Left lung (tissue), 10 donors: ENCODE data around the gene APOF. TPM values are rescaled to one million over a fixed set of nuclear protein-coding genes. Genes with fewer than 3 reads are reported as not detected.
"Not testable (repeated sequence)": the region's sequence is repeated elsewhere in the genome, so short reads cannot be mapped to it uniquely, and the experiment has no call there.

ENCODE experiments used
- ATAC-seq: fragments of 200-7000 bp; cut with Tn5 transposase; one replicate; pipeline ENCODE4 v1.9.1; 2020; ENCODE audit warnings: moderate library complexity
- DNase-seq, 4 donors: peaks; one replicate each; pipeline ENCODE4 v3.0.0-alpha.2; 2013 to 2020
- H3K27ac ChIP-seq, 2 donors: fragments of 200-600 bp; sonication (generic) in 1 of 2; one replicate each; pipeline versions ENCODE4 v1.5.0 to v1.8.0; 2020 to 2021
- H3K27me3 ChIP-seq, 2 donors: fragments of 200-600 bp; sonication (generic) in 1 of 2; one replicate each; pipeline versions ENCODE4 v1.5.0 to v1.8.0; 2020 to 2021
- H3K36me3 ChIP-seq, 2 donors: fragments of 200-600 bp; sonication (generic) in 1 of 2; one replicate each; pipeline versions ENCODE4 v1.5.0 to v1.8.0; 2020 to 2021
- H3K4me1 ChIP-seq, 2 donors: fragments of 200-600 bp; one replicate each; pipeline ENCODE4 v1.8.0; 2021
- H3K4me3 ChIP-seq, 2 donors: fragments of 200-600 bp; sonication (generic) in 1 of 2; one replicate each; pipeline versions ENCODE4 v1.5.0 to v1.8.0; 2020 to 2021; ENCODE audit warnings: mild to moderate bottlenecking in 1 of 2
- H3K9me3 ChIP-seq, 2 donors: fragments of 200-600 bp; sonication (generic) in 1 of 2; one replicate each; pipeline versions ENCODE4 v1.5.0 to v1.8.0; 2020 to 2021
- CTCF ChIP-seq, 2 donors: fragments of 200-600 bp; sonication (generic) in 1 of 2; IDR thresholded peaks; one replicate each; pipeline versions ENCODE4 v1.5.0 to v1.8.0; 2021; ENCODE audit warnings: antibody characterized with exemption in 2 of 2
- intact Hi-C, 2 donors: fragments of 100-400 bp; cut with DNase I; formaldehyde crosslinking; loops; one replicate each; pipeline versions ENCODE4 v1.11.2 to v1.14.2; 2022
- polyA plus RNA-seq, 6 donors: library from polyadenylated mRNA; unstranded; fragments of 120-200 nt; gene quantifications; one replicate each; pipeline ENCODE4 v1.2.1, GENCODE V29; 2013; ENCODE audit not compliant: insufficient read length in 6 of 6
- total RNA-seq, 2 donors: library from RNA; stranded (reverse); fragmentation: NEBNext Ultra II Directional; extraction: Animal tissue kit (Norgen Biotek cat#: 25700); gene quantifications; one replicate each; pipeline ENCODE4 v1.2.1, GENCODE V29; 2021
- donor health status: DM: no; HTN: yes; CAD: no.
- donor health status: DM: no; HTN: no; CAD: no.

The APOF gene
- total and polyA plus RNA-seq, 8 donors: 0.13 to 0.18 (median 0.13) TPM; not detected in 5

DNA sequence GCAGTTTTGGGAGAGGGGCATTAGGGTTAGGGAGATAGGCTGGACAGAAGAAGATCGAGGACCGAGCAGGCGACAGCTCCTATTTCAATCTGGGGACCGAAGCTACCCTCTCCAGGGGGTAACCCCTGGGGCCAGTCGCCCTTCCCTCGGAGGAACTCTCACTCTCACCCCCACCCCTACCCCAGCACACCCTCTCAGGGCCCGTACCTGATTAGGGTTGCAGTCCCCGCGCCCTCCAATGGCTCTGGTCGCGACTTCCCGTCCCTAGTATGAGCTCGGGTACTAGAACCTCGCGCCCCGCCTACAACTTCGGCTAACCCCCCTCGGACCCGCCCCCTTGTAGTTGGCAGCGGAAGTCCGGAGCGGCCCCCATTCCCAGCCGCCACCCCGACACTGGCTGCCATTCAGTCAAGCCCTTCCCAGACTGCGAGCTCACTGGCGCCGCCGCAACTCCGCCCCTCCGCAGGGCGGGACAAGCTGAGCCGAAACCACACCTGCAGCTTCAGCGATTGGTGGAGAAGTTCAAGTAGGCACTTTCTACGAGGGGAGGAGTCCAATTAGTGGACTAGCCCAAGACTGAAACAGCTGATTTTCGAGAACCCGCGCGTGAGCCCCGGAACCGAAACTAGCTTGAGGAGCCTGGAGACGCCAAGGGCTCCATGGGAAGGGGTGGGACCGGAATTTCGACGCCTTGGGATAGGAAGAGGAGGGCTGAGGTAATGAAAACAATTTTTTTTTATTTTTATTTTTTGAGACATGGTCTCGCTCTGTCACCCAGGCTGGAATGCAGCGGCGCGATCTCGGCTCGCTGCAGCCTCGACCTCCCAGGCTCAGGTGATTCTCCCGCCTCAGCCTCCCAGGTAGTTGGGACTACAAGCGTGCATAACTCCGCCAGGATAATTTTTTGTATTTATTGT, 2.5 kb downstream of the APOF start, which contains the start of gene STAT2:
Gene STAT2 (minus strand): TSS at position 257 of the 917 bp plus-strand sequence. CDS start 3,536 bp downstream, outside the sequence.
- TF ChIP-seq CTCF (IDR thresholded peaks at IDR 0.05): peak in 1 of 2 donors; percentile 12
- ATAC-seq: peak; percentile 97

DNA sequence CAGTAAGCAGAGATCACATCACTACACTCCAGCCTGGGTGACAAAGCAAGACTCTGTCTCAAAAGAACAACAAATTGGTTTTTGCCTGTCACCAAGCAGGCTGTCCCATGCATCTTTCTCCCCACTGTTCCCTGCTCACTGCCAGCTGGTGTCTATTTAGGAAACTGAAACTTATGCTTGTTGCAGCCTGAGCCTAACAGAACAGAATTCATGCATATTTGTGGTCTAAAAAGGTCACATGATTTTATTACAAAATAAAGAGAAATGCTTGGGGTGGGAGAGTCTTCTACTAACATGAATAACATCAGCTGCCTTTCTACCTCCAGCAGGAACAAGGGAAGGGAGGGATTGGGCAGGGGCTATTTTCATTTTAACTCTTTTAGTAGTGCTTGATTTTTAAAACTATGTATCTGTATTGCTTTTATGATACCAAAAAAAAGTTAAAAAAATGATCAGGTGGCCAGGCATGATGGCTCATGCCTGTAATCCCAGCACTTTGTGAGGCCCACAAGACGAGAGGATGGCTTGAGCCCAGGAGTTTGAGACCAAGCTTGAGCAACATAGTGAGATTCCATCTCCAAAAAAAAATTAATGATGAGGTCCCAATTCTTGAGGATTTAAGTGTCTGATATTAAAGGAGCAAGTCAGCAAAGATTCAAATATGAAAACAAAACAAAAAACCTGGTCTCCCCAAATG, 3.7 kb downstream of the APOF start:
- no peaks in the 10 kb centered on the region for H3K9me3 ChIP-seq
- peak overlapping the region; percentile 94 for H3K27ac ChIP-seq
- H3K27me3 ChIP-seq: no peaks in the 10 kb centered on the region
- peaks cover 0 to 28% of the 10 kb centered on the region in 2 donors for H3K36me3 ChIP-seq
- H3K4me3 ChIP-seq: peak overlapping the region; percentile 52 to 82
- TF ChIP-seq CTCF (IDR thresholded peaks at IDR 0.05): no peak
- intact Hi-C loops: no loop called here
- H3K4me1 ChIP-seq: peaks cover 13 to 37% of the 10 kb centered on the region in 2 donors
- DNase-seq (peak in 1 of 4 donors; percentile 40), ATAC-seq (peak; percentile 5)

More for the DNA sequence above, 2.5 kb downstream of the APOF start, which contains the start of gene STAT2:
- Histone ChIP-seq H3K9me3 (no peaks in the 10 kb centered on the region), H3K4me3 (peak within 1 kb of the TSS; percentile 52 to 82), H3K27ac (peak within 1 kb of the TSS; percentile 94), H3K27me3 (no peaks in the 10 kb centered on the region), H3K36me3 (peaks cover 0 to 17% of the 10 kb centered on the region in 2 donors), H3K4me1 (peaks cover 13 to 37% of the 10 kb centered on the region in 2 donors)
- intact Hi-C loops: no loop called here
- peak; percentile 99 to 100 (median 100) for DNase-seq

DNA sequence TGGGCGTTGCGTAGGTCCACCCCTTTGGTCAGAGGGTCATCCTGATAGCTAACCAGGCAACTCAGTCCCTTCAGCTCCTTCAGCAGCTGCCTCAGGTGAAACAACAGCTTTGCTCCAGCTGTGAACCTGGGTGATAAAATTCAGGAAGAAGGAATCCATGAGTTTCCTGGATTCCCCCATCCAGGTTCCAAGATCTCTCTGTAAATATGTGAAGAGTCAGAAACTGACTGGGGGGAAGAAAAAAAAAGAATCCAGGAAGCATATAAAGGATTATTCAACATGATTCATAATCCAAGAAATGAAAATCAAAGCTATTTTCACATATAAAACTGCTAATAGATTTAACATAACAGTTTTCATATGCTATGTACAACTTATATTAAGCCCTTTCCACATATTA, 11.3 kb downstream of the APOF start:
- Histone ChIP-seq H3K9me3 (no peaks in the 10 kb centered on the region), H3K36me3 (peaks cover 16 to 100% of the 10 kb centered on the region in 2 donors), H3K4me3 (no peak overlapping the region), H3K27ac (no peak overlapping the region), H3K4me1 (peaks cover 0 to 2% of the 10 kb centered on the region in 2 donors), H3K27me3 (no peaks in the 10 kb centered on the region)
- ATAC-seq (no peak), DNase-seq (no peak)
- intact Hi-C loops: no loop called here
- no peak for TF ChIP-seq CTCF (IDR thresholded peaks at IDR 0.05)

- Histone ChIP-seq H3K36me3 (peaks cover 16 to 100% of the 10 kb centered on the region in 2 donors), H3K4me1 (no peaks in the 10 kb centered on the region), H3K27me3 (no peaks in the 10 kb centered on the region), H3K4me3 (no peak overlapping the region), H3K9me3 (no peaks in the 10 kb centered on the region), H3K27ac (no peak overlapping the region)
- DNase-seq (no peak), ATAC-seq (no peak)
- TF ChIP-seq CTCF (IDR thresholded peaks at IDR 0.05): no peak
- intact Hi-C loops: no loop called here
These were observed 12.0 kb downstream of the APOF start for GRCh38 chr12:56350662-56351061.

DNA sequence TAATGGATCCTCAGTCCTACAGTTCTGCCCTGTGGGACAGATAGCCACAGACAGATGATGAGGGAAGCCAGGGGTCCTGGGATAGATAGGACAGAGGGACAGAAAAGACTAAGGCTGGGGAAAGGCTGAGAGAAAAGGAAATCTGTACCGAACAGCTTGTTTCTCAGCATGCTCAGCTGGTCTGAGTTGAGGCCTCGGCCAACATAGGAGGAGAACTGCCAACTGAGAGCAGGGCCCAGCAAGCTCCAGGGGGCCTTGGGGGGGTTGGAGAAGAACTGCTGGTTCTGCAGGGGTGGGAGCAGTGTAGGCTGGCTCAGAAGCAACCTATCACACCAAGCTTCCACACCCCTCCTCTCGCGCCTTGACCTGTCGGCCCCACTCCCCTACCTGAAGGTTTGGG, 13.9 kb downstream of the APOF start:
- H3K27ac ChIP-seq: no peak overlapping the region
- no peaks in the 10 kb centered on the region for H3K27me3 ChIP-seq
- H3K9me3 ChIP-seq: no peaks in the 10 kb centered on the region
- DNase-seq: no peak
- intact Hi-C loops: no loop called here
- no peak for TF ChIP-seq CTCF (IDR thresholded peaks at IDR 0.05)
- H3K4me3 ChIP-seq: no peak overlapping the region
- peaks cover 16 to 100% of the 10 kb centered on the region in 2 donors for H3K36me3 ChIP-seq
- H3K4me1 ChIP-seq: no peaks in the 10 kb centered on the region
- no peak for ATAC-seq

DNA sequence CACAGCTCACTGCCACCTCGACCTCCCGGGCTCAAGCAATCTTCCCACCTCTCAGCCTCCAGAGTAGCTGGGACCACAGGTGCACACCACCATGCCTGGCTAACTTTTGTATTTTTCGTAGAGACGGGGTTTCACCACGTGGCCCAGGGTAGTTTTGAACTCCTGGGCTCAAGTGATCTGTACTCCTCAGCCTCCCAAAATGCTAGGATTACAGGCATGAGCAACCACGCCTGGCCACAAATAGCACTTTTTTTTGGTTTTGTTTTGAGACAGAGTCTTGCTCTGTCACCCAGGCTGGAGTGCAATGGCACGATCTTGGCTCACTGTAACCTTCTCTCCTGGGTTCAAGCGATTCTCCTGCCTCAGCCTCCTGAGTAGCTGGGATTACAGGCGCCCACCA, 15.4 kb downstream of the APOF start:
- H3K4me3 ChIP-seq, intact Hi-C loops, DNase-seq, H3K4me1 ChIP-seq, H3K27me3 ChIP-seq, H3K27ac ChIP-seq, ATAC-seq, H3K9me3 ChIP-seq: not testable (repeated sequence)
- H3K36me3 ChIP-seq: peaks cover 3 to 100% of the 10 kb centered on the region in 2 donors
